HPDE6-E6E7 (cell line): ENCODE measurements around the gene PDCD1.

Source experiments
- DNase-seq: peaks from one replicate; pipeline ENCODE4 v3.0.0; 2011; ENCODE audit warnings: missing footprints; ENCODE audit errors: extremely low spot score

Gene PDCD1

DNA sequence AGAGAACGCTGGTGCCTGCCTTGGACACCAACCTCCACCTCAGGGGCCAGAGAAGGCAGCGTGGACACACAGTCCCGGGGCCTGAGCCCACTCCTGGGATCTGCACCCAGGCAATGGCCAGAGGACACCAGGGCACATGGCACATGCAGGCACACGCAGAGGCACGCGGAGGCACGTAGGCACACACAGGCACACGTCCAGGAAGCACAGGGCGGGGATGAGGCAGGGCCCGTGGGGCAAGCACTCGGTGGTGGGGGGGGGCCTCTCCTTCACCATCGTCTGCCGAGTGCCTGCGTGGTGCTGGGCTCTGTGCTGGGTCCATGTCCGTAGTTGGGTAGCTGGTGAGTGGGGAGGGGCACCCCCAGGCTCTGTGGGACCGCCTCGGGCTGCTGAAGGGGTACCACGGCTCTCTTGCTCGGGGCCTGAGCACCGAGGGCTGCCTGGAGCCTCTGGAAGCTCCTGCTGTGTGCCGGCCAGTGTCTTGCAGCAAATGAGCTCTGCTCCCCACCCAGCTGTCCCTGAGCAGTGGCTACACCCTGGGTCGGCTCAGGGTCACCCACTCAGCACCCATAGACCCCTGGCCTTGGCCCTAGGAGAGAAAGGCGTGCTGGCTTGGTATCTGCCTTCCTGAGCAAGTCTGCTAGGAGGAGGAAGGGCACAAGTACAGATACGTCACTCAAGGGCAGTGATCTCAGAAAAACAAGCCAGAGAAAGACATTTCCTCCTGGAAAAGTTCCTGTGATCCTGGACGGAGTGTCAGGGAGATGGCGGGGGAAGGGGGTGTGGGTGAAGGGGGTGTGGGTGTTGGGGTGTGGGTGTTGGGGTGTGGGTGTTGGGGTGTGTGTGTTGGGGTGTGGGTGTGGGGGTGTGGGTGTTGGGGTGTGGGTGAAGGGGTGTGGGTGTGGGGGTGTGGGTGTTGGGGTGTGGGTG lies 37.3 kb upstream of the PDCD1 start:
- no peak for DNase-seq

DNA sequence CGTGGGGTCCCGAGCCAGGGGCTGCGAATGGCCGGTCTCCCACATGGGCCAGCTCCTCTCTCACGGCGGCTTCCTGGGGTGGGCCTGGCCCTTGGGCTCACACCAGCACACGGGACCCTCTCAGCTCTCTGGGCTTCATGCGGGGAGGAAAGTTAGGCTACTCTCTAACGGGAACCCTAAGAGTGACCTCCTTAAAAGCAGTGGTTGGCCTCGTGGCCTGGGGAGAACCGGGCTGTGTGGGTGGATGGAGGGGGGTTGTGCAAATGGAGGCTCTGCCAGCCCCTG lies 36.7 kb upstream of the PDCD1 start:
- DNase-seq: no peak

DNA sequence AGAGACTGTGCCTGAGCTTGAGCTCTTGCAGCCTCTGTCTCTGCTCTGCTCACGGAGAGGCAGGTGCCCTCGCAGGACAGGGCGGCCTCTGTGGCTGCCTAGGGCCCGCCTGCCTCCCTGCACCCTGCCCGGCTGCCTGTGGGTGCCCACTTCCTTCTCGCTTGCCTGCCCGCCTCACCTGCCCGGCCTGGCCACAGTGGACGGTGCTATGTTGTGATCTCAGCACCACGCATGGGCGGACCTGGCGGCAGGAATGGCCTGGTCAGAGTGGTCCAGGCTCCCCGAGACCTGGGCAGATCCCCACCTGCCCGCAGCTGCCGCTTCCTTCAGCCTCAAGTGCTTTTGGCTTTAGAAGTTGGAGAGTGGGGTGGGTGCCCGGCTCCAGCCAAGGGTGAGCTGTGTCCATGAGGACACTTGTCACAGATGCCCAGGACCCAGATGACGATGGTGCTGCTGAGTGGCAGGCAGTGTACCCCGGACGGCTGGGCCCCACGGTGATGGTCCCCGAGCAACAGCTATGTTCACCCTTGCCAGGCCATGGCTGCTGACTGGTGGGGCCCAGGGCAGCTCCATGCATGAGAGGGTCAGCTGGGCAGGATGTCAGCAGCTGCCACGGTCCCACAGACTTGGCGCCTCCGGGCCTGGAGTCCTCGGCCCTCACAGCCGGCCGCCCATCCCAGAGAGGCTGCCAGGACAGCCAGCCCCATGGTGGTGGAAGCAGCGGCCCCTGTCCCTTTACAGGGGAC lies 36.2 kb upstream of the PDCD1 start:
- DNase-seq: no peak

DNA sequence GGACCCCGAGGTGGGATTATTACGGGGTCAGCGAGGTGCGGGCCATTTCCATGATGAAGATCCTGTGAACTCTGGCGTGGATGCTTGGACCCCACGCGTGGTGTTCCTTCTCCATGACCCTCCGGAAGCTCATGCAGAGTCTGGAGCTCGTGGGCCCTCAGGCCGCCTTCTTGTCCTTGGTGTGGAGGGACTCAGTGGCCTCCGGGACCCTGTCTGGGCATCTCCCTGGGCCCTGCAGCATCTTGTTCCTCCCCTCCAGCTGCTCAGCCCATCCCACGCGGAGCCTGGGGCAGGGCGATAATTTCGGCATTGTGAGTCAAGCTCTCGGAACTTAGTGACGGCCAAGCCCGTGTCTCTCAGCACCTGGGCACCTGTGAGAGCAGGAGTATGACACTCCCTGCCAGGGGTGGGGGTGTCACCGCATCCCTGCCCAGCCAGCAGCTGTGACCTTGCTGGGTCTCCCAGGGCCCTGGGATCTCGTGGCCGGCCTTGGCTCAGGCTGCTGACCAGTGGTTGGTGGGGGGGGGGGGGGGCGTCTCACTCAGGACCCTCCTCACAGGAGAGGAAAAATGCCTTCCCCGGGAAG lies 35.5 kb upstream of the PDCD1 start:
- DNase-seq: peak; percentile 81

DNA sequence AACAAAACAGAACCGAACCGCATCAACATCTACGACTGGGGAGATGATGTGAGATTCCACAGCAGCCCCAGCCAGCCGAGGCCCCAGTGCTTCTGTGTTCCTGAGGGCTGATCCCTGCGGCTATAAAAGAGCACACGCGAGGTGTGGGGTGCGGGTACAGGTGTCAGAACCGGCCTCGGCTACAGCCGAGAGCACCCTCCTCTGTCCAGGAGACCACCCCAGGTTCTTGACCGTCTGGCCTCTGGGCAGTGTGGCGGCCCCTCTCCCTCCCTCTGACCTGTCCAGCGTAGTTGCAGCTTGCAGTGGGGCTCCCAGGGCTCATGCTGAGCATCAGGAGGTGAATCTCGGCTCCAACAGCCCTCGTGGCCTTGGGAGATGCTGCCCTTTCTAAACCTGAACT lies 34.6 kb upstream of the PDCD1 start:
- no peak for DNase-seq

DNA sequence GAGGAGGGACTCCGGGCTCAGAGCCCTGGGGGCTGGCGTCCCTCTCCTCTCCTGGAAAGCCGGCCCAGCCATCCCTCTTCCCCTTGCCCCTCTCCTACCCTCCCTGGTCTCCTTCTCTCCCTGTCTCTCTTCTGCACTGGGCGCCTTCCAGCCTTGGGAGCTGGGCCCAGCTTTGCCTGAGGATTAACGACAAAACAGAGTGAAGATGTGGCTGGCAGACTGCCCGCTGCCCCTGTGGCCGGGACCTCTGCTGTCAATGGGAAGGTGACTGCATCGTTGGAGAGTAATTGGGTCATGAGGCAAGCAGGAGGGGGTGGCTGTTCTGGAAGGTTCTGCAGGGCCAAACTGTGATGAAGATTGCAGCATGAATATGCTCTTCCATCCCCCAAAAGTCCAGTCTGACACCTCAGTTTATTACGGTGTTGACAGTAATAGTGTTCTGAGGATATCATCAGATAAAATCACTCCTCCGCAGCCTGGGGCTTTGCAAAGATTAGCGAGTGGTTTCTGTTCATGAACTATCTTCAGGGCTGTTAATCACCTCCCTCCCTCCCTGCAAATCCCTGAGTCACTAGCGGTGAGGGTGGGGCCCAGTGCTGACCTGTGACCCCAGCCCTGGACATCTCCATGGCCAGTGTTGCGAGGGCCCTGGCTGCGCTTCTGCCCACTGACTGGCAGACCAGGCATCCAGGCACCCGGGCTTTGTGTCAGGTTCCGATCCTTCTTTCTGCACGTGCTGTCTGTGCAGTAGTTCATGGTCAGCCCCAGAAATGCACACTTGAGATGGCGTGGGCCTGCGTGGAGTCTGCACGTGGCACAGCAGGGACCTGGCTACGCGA lies 33.8 kb upstream of the PDCD1 start:
- DNase-seq: no peak

DNA sequence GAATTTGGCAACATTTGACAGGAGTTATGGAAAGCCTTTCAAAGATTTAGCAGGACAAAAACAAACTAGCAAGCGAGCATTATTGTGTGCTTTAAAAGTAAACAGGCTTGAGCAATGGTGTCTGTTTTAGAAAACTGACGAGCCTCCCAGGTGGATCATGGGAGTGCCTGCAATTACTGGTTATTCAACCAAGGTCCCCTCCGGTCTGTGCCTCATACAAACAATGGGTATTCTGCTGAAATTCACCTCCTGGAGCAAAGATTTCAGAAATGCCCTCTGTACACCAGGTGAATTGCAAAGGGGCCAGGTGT lies 33.2 kb upstream of the PDCD1 start:
- DNase-seq: no peak

DNA sequence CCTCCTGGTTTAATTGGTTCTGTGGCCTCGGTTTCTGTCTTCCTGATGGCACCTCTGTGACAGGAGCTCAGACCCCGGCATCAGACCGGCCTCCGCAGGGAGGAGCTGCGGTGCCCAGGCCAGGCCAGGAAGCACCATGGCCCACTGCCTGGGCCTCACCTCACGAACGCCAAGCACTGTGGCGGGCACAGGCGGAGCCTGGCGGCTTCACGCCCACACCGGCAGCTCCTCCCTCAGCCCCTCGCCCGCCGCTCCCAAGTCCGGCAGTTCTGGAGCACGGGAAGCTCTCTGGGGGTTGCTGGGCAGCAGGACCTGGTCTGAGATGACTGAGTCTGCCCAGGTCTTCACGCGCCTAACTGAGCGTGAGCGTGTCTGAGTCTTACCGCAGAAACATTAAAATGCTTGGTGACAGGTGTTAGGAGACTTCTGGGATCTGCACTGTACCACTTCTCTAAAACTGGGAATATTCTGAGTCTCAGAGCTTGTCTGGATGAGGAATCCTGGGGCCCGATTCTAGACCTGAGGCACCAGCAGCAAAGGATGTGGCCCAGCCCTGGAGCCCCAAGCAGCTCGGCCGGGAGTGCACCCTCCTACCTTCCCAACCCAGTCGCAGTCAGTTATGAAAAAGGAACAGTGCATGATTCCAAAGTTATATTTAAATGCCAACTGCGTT lies 32.8 kb upstream of the PDCD1 start:
- no peak for DNase-seq

DNA sequence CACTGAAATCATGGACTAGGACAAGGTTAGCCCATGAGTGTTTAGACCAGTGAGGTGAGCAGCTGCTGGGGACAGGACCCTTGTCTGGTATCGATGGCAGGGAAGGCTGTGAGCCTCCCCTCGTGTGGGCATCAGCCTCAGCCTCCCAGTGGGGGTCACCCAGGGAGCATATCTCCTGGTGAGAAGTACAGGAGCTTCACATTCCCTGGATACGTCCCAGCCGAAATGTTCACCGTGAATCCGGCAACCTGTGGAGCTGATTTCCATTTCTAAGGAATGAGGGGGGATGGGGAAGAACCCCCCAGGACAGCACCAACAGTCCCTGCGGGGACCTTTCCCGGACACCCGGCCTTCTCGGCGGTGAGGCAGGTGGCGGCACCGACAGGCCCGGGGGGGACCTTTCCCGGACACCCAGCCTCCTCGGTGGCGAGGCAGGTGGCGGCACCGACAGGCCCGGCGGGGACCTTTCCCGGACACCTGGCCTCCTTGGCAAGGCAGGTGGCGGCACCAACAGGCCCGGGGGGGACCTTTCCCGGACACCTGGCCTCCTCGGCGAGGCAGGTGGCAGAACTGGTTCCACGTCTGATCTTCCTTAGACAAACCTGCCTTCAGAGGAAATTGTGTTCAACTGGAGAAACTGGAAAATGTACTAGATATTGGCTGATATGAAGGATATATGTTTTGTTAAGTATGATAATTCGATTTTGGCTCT lies 32.0 kb upstream of the PDCD1 start:
- DNase-seq: no peak

DNA sequence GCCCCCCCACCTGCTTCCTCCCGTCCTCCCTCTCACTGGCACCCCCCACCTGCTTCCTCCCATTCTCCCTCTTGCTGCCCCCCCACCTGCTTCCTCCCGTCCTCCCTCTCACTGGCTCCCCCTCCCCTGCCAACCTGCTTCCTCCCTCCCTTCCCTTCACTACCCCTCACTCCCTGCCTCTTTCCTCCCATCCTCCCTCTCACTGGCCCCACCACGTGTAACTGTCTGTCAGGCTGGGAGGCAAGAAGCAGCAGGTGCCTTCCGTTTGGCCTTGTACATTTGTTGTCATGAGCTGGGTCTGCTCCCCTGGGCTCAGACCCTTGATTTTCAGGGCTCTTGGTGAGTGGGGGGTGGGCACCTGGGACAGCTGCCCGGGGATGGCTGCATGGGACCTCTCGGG lies 29.9 kb upstream of the PDCD1 start:
- no peak for DNase-seq

DNA sequence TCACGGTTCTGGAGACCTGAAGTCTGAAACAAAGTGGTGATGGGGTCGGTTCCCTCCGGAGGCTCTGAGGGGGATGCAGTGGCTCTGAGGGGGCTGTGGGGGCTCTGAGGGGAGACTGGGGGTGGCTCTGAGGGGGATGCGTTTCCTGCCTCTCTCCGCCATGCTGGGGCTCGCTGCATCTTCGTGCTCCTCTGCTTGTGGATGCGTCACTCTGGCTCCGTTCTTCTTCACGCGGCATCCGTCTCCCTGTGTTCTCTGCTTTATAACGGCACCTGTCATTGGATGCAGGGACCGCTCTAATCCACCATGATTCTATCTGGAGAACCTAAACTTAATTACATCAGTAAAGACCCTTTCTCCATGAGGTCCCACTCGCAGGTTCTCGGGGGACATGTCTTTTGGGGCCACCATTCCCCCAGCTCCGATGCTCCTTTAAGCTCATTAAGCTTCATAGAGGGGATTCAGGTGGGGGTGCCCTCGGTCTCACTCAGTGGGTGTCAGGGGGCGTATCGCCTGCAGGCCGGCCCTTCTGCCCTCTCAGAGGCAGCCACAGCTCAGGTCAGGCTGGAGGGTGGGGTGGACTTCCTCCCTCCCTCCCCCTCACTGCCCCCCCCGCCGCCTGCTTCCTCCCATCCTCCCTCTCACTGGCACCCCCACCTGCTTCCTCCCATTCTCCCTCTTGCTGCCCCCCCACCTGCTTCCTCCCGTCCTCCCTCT lies 29.3 kb upstream of the PDCD1 start:
- no peak for DNase-seq

DNA sequence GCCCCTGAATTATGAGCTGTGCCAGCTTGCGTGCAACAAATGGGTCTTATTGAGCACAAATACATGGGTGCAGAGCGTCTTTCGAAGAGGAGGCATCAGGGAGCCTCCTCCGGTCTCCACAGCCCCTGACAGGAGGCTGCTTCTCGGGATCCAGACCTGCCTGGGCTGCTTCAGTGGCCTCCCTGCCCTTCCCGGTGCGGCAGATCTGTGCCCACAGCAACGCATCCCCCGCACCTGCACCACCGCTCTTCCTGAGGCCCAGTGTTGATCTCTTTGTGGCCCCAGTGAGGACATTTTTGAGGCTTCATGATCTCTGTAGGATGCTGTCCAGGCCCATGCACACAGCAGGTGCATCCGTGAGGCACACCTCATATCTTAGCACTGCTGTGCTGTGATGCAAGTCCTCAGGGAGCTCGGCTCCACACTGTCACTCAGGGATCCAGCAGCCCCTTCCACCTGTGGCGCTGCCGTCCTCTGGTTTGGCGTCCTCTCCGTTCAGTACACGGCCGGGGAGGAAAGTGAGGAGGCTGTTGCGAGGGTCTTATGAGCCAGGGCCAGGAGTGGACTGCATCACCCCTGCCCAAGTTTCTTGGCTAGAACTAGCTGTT lies 28.2 kb upstream of the PDCD1 start:
- no peak for DNase-seq

DNA sequence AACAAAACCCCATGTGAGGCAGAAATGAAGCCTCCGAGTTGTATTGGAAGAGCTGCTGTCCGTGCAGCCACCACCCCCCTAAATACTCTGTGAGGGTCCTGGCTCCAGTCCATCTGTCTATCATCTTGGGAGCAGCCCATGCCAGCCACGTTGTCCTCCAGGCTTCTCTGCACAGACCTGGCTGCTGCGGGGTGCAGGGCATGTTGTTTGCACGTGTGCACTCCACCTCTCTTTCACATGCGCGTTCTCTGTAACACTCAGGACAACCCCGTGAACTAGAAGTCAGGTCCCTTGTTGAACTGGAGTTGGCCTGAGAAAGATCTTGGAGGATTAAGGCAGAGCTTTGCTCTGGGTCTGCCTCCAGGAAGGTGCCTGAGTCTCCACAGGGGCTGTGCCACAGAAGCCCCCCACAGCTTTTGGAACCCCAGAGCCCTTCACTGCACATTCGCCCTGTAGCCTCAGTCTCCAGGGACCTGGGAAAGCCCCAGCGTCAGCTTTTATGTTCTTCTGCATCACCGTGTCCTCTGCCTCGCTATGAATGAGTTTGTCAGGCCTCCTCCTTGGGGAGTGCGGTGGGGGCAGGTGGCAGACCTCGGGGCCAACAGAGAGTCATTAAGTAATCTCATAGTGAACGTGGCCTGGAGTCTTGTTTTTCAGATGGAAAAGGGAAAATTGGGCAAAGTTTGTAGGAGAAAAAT lies 27.4 kb upstream of the PDCD1 start:
- no peak for DNase-seq

DNA sequence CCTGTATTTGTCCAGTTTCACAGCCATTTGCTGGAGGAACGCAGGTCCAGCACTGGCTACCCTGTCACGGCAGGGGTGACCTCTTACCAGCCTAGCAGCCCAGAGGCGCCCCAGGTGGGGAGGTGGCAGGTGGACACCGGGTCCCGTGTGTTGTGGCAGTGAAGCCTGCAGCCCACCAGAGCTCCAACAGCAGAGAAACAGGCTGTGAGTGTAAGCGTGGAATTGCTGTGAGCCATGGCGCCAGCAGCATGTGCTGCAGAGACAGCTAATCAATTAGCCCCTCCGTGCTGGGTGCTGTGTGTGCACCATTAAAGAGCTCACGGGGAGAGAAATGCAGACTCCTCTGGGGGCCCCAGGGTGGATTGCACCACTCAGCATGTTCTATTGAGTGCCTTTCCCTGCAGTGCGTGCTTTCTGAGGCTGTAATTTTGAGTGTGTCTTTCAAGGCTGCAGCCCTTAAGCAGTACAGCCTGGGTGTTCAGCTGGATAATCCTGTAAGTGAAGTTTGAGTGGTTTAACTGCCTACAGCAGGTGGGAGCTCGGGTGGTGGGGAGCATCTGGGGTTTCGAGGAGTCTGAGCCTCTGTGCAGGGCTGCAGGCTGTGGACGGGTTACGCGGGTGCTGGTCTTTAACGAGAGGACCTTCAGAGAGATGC lies 26.7 kb upstream of the PDCD1 start:
- no peak for DNase-seq

DNA sequence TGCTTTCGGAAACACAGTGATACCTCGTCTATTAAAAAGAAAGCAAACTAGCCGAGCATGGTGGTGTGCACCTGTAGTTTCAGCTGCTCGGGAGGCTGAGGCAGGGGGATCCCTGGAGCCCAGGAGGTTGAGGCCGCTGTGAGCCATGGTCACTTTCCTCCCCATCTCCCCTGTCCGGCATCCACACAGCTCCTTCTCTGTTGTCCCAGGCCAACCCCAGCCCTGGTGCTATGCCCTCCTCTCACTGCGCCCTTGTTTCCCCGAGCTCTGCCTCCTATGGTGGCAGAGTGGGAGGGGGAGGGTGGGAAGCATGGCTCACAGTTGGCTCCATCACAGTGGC lies 26.2 kb upstream of the PDCD1 start:
- DNase-seq: no peak

DNA sequence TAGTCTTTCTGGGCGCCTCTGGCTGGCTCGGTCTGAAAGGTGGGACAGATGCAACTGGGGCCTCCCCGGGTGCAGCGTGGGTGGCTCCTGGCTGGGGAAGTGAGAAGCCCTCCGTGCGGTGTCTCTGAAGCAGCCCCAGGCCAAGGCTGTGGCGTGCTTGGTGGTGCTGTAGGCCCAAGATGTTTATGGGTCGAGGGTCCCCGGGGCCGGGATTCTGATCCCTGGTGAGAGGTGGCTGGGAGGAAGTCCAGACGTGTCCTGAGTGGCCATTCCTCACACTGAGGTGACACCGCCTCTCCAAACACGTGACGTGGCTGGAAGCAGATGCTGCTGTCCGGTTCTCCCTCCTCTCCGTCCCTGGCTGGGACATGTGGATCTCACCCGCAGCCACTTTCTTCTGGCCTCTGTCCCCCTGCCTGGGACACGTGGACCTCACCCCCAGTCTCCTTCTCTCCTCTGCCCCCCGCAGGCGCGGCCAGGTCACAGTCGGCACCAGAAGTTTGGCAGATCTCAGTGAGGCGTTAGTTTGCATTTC lies 23.5 kb upstream of the PDCD1 start:
- DNase-seq: no peak

DNA sequence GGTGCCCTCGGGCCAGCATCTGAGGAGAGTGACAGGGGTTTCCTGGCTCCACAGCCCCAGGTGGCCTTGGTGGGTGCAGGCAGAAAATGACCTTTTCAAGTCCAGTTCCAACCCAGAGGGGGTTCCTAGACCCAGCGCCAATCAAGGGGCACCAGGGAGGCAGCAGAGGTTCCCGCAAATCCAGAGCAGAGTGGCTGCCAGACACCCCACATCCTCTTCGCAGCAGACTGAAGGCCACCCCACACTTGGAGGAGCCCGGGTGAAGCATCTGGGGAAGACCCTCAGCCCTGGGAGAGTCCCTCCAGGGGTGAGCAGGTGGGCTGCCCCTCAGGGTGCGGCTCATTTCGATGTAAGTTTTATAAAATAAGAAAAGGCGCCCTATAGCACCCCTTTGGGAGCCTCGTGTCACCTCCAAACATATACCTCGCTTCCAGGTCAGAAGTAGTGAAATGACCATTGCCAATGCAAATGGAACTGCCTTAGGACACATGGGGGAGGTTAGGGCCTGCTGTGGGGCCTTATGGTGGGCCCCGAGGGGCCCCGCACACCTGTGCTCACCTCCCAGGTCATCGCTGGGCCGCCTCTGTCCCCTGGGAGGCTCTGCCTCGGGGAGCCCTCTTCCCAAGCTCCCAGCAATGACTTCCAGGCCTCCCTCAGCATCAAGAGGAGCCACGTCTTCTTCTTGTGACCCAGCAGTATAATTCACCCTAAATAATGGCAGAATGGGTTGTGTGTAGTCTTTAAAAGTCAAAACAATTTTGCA lies 21.8 kb upstream of the PDCD1 start:
- no peak for DNase-seq

DNA sequence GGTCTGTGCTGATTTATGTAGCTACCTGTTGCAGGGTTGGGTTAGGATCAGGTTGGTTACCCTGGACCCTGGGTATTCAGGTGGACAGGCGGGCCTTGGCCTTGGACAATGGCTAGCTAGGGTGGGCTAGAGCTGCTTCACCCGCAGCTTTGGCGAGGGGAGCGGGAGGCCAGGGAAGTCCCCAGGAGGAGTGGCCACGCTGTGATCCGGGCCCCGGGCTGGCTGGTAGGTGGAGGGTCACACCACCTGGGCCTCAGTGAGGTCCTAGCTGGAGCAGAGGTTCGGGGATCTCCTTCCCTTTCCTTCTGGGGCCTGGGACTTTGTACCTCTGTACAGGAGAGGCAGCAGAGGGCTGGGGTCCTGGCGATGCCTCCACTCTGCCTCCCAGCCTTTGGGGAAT lies 20.6 kb upstream of the PDCD1 start:
- no peak for DNase-seq
